Left lung (tissue), 10 donors: Measurements from ENCODE around the gene CALCB. TPM values are rescaled to one million over a fixed set of nuclear protein-coding genes. Genes with fewer than 3 reads are reported as not detected.

Experiments used
- ATAC-seq: fragments of 200-7000 bp; cut with Tn5 transposase; one replicate; pipeline ENCODE4 v1.9.1; 2020; ENCODE audit warnings: moderate library complexity
- DNase-seq, 4 donors: peaks; one replicate each; pipeline ENCODE4 v3.0.0-alpha.2; 2013 to 2020
- H3K27ac ChIP-seq, 2 donors: fragments of 200-600 bp; sonication (generic) in 1 of 2; one replicate each; pipeline versions ENCODE4 v1.5.0 to v1.8.0; 2020 to 2021
- H3K27me3 ChIP-seq, 2 donors: fragments of 200-600 bp; sonication (generic) in 1 of 2; one replicate each; pipeline versions ENCODE4 v1.5.0 to v1.8.0; 2020 to 2021
- H3K36me3 ChIP-seq, 2 donors: fragments of 200-600 bp; sonication (generic) in 1 of 2; one replicate each; pipeline versions ENCODE4 v1.5.0 to v1.8.0; 2020 to 2021
- H3K4me1 ChIP-seq, 2 donors: fragments of 200-600 bp; one replicate each; pipeline ENCODE4 v1.8.0; 2021
- H3K4me3 ChIP-seq, 2 donors: fragments of 200-600 bp; sonication (generic) in 1 of 2; one replicate each; pipeline versions ENCODE4 v1.5.0 to v1.8.0; 2020 to 2021; ENCODE audit warnings: mild to moderate bottlenecking in 1 of 2
- H3K9me3 ChIP-seq, 2 donors: fragments of 200-600 bp; sonication (generic) in 1 of 2; one replicate each; pipeline versions ENCODE4 v1.5.0 to v1.8.0; 2020 to 2021
- intact Hi-C, 2 donors: fragments of 100-400 bp; cut with DNase I; formaldehyde crosslinking; loops; one replicate each; pipeline versions ENCODE4 v1.11.2 to v1.14.2; 2022
- polyA plus RNA-seq, 6 donors: library from polyadenylated mRNA; unstranded; fragments of 120-200 nt; gene quantifications; one replicate each; pipeline ENCODE4 v1.2.1, GENCODE V29; 2013; ENCODE audit not compliant: insufficient read length in 6 of 6
- total RNA-seq, 2 donors: library from RNA; stranded (reverse); fragmentation: NEBNext Ultra II Directional; extraction: Animal tissue kit (Norgen Biotek cat#: 25700); gene quantifications; one replicate each; pipeline ENCODE4 v1.2.1, GENCODE V29; 2021
- TF ChIP-seq, protein P1 (sequence below), 2 donors: fragments of 200-600 bp; sonication (generic) in 1 of 2; IDR thresholded peaks; one replicate each; pipeline versions ENCODE4 v1.5.0 to v1.8.0; 2021; ENCODE audit warnings: antibody characterized with exemption in 2 of 2
- donor health status: DM: no; HTN: yes; CAD: no.
- donor health status: DM: no; HTN: no; CAD: no.

CALCB gene
- total and polyA plus RNA-seq, 8 donors = 0.11 to 0.28 (median 0.17) TPM; not detected in 1

DNA sequence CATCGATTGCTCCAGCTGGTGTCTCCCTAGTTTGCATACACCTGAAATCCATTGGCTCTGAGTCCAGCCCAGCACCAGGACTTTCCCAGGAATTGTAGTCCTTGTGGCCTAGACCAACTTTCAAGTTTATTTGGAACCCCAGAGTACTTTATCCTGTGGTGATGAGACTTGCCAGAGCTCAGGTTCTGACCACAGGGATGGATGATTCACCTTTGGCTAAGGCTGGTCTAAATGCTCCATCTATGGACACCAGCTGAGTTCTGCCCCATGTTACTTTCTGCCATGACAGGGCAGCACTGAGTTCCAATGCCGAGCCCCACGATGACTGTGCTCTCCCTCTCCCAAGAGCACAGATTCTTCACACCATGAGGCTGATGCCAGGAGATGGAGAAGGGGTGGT lies 24.0 kb downstream of the CALCB start:
- ATAC-seq (no peak), DNase-seq (no peak)
- H3K36me3 ChIP-seq = no peaks in the 10 kb centered on the region
- no peak overlapping the region for H3K4me3 ChIP-seq
- H3K4me1 ChIP-seq = no peaks in the 10 kb centered on the region
- intact Hi-C loops = no loop called here
- TF ChIP-seq, protein P1, sequence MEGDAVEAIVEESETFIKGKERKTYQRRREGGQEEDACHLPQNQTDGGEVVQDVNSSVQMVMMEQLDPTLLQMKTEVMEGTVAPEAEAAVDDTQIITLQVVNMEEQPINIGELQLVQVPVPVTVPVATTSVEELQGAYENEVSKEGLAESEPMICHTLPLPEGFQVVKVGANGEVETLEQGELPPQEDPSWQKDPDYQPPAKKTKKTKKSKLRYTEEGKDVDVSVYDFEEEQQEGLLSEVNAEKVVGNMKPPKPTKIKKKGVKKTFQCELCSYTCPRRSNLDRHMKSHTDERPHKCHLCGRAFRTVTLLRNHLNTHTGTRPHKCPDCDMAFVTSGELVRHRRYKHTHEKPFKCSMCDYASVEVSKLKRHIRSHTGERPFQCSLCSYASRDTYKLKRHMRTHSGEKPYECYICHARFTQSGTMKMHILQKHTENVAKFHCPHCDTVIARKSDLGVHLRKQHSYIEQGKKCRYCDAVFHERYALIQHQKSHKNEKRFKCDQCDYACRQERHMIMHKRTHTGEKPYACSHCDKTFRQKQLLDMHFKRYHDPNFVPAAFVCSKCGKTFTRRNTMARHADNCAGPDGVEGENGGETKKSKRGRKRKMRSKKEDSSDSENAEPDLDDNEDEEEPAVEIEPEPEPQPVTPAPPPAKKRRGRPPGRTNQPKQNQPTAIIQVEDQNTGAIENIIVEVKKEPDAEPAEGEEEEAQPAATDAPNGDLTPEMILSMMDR (IDR thresholded peaks at IDR 0.05) = no peak
- H3K27ac ChIP-seq = no peak overlapping the region
- H3K9me3 ChIP-seq = no peaks in the 10 kb centered on the region
- H3K27me3 ChIP-seq = no peaks in the 10 kb centered on the region

DNA sequence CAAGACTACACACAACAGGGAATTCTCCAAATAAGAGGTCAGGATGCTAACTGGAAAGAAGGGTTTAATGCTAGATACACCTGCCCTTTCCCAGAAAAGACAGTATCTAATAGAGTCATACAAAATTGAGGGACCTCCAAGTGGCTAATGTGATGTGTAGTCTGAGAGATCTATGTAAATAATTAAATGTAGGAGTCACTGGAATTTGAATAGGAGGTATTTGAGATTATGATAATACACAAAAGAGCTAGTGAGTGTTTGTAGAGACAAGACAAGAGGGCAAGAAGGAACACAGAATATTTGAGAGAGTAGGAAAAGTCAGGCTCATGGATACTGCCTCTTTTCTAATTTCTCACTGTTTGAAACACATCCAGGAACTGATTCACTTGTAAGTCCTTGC lies 25.9 kb downstream of the CALCB start:
- Histone ChIP-seq H3K4me1 (no peaks in the 10 kb centered on the region), H3K4me3 (no peak overlapping the region), H3K9me3 (no peaks in the 10 kb centered on the region), H3K27me3 (no peaks in the 10 kb centered on the region), H3K36me3 (no peaks in the 10 kb centered on the region), H3K27ac (no peak overlapping the region)
- no peak for ATAC-seq
- TF ChIP-seq, protein P1 (IDR thresholded peaks at IDR 0.05) = no peak
- intact Hi-C loops = no loop called here
- DNase-seq = no peak

- H3K27ac ChIP-seq = no peak overlapping the region
- H3K4me1 ChIP-seq = no peaks in the 10 kb centered on the region
- no peaks in the 10 kb centered on the region for H3K9me3 ChIP-seq
- no peak overlapping the region for H3K4me3 ChIP-seq
- H3K27me3 ChIP-seq = no peaks in the 10 kb centered on the region
- intact Hi-C loops = loop anchor here (5.0 to 10.0 kb wide), 2 partner anchors 104 to 106 kb away; no protein-coding TSS in a partner anchor
- H3K36me3 ChIP-seq = no peaks in the 10 kb centered on the region
- DNase-seq (peak; percentile 52 to 77 (median 68)), ATAC-seq (peak; percentile 97)
- TF ChIP-seq, protein P1 (IDR thresholded peaks at IDR 0.05) = peak; percentile 88 to 93
Measured at GRCh38 chr11:15101072-15101709, 27.8 kb downstream of the CALCB start.

GRCh38 chr11:15104166-15104565 lies 30.8 kb downstream of the CALCB start:
- H3K27me3 ChIP-seq = no peaks in the 10 kb centered on the region
- H3K4me3 ChIP-seq = no peak overlapping the region
- no peaks in the 10 kb centered on the region for H3K4me1 ChIP-seq
- H3K9me3 ChIP-seq = no peaks in the 10 kb centered on the region
- intact Hi-C loops = loop anchor here (5.0 to 10.0 kb wide), 2 partner anchors 101 to 103 kb away; no protein-coding TSS in a partner anchor
- DNase-seq (no peak), ATAC-seq (no peak)
- H3K36me3 ChIP-seq = no peaks in the 10 kb centered on the region
- no peak overlapping the region for H3K27ac ChIP-seq
- TF ChIP-seq, protein P1 (IDR thresholded peaks at IDR 0.05) = no peak

DNA sequence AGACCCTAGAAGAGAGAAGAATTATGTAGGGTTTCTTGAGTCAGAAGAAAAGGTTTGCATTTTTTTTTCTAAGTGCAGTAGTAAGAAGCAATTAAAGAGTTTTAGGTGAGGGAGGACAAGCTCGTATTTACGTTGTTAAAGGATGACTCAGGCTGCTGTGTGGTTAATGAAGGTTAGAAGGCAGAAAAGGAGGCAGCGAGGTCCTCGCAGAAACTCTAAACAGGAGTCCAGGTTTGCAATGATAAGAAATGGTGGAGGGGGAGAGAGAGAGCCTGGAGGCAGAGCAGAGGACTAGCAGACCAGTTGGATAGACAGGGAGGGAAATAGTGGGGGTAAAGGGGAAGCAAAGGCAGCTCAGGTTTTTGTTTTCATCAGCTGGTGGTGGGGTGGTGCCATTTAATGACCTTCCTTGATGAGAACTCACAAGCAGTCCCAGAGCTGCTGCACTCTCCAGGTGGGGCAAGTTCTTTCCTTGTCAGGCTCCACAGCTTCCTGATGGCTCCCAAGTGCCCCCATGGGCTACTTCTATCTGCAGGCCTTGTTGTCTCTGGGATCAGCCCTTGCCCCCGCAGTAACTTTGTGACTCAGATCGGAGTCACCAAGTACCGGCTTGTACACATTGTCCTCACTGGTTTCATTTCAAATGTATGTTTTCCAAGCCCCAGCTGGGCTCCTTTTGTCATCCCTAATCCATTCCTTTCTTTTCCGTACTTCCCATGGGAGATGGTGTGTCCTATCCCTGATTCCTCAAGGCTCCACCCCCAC lies 33.0 kb downstream of the CALCB start:
- no peaks in the 10 kb centered on the region for H3K4me1 ChIP-seq
- intact Hi-C loops = loop anchor here in 1 of 2 donors (10.0 kb wide), 1 partner anchor 98 kb away; no protein-coding TSS in a partner anchor
- no peak for DNase-seq

More for the DNA sequence above, 33.0 kb downstream of the CALCB start:
- no peak for ATAC-seq
- no peak overlapping the region for H3K27ac ChIP-seq
- H3K9me3 ChIP-seq = no peaks in the 10 kb centered on the region
- TF ChIP-seq, protein P1 (IDR thresholded peaks at IDR 0.05) = no peak
- no peaks in the 10 kb centered on the region for H3K36me3 ChIP-seq
- no peak overlapping the region for H3K4me3 ChIP-seq
- no peaks in the 10 kb centered on the region for H3K27me3 ChIP-seq
